Measurements from ENCODE around the gene RIN3. TPM values are rescaled to one million over a fixed set of nuclear protein-coding genes. Genes with fewer than 3 reads are reported as not detected.
A peak's percentile ranks its signal among the peaks of the same experiment; 100 is the strongest.
"Not testable (repeated sequence)": the region's sequence is repeated elsewhere in the genome, so short reads cannot be mapped to it uniquely, and the experiment has no call there.

Gene RIN3
- total and polyA plus RNA-seq, 8 donors = 13.8 to 54.8 (median 18.0) TPM

DNA sequence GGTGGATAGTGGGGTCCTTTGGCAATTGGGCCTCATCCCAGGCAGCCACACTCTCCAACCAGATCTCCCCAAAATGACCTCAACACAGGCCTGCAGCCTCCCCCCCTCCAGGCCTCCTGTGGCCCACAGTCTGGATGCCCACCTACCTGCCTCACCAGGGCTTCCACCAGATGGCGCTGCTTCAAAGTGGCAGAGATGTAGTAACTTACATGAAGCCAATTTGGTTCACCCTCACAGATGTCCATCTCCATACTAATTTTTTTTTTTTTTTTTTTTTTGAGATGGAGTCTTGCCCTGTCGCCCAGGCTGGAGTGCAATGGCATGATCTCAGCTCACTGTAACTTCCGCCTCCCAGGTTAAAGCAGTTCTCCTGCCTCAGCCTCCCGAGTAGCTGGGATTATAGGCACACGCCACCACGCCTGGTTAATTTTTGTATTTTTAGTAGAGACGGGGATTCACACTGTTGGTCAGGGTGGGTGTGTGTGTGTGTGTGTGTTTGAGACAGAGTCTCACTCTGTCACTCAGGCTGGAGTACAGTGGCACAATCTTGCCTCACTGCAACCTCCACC is 201.2 kb downstream of the RIN3 start:
- ATAC-seq (peak; percentile 84), DNase-seq (peak in 2 of 4 donors; percentile 79 to 87)
- not testable (repeated sequence) for H3K4me3 ChIP-seq, H3K4me1 ChIP-seq, H3K27ac ChIP-seq, H3K9me3 ChIP-seq, H3K27me3 ChIP-seq
- intact Hi-C loops (cut with DNase I) = loop anchor here (2.0 to 10.0 kb wide), 2 partner anchors 68 to 70 kb away; no protein-coding TSS in a partner anchor
- peaks cover 0 to 55% of the 10 kb centered on the region in 2 donors for H3K36me3 ChIP-seq
- peak; percentile 67 to 78 for TF ChIP-seq CTCF (IDR thresholded peaks at IDR 0.05)

GRCh38 chr14:92716131-92716530 is 202.6 kb downstream of the RIN3 start:
- H3K9me3 ChIP-seq = no peaks in the 10 kb centered on the region
- ATAC-seq (no peak), DNase-seq (no peak)
- intact Hi-C loops (cut with DNase I) = loop anchor here in 1 of 2 donors (10.0 kb wide), 1 partner anchor 69 kb away; no protein-coding TSS in a partner anchor
- no peak overlapping the region for H3K4me3 ChIP-seq
- H3K27ac ChIP-seq = no peak overlapping the region
- peaks cover 0 to 46% of the 10 kb centered on the region in 2 donors for H3K36me3 ChIP-seq
- no peak for TF ChIP-seq CTCF (IDR thresholded peaks at IDR 0.05)
- no peaks in the 10 kb centered on the region for H3K27me3 ChIP-seq
- H3K4me1 ChIP-seq = peaks cover 7 to 10% of the 10 kb centered on the region in 2 donors

DNA sequence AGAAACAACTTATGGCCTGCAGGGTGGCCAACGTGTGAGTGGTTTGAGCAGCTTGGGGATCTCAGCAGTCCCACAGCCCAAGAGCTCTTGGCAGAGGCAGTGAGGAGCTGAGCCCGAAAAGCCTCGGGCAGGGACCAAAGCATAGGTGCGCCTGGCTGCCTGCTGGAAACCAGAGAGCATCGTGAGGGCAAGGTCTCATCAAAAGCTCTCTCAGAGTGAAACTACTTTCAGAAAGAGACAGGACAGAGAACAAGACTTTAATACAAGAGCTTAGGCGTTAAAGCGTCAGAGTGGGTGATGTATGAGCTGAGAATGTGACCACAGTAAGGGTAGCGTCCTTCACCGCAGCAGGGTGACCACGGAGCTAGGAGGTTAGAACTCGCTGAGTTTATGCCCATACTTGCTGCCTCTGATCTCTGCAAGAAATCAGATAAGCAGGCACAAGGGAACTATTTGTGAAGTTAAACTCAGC is 204.0 kb downstream of the RIN3 start:
- H3K27ac ChIP-seq = no peak overlapping the region
- peaks cover 7 to 10% of the 10 kb centered on the region in 2 donors for H3K4me1 ChIP-seq
- no peak for DNase-seq
- peaks cover 0 to 34% of the 10 kb centered on the region in 2 donors for H3K36me3 ChIP-seq
- no peak overlapping the region for H3K4me3 ChIP-seq
- H3K9me3 ChIP-seq = no peaks in the 10 kb centered on the region
- H3K27me3 ChIP-seq = no peaks in the 10 kb centered on the region
- intact Hi-C loops (cut with DNase I) = loop anchor here in 1 of 2 donors (10.0 kb wide), 1 partner anchor 67 kb away; no protein-coding TSS in a partner anchor
- ATAC-seq = no peak
- no peak for TF ChIP-seq CTCF (IDR thresholded peaks at IDR 0.05)

GRCh38 chr14:92718664-92719063 is 205.1 kb downstream of the RIN3 start:
- intact Hi-C loops (cut with DNase I) = loop anchor here in 1 of 2 donors (10.0 kb wide), 1 partner anchor 66 kb away; no protein-coding TSS in a partner anchor
- DNase-seq (no peak), ATAC-seq (no peak)
- no peak for TF ChIP-seq CTCF (IDR thresholded peaks at IDR 0.05)
- H3K4me3 ChIP-seq = no peak overlapping the region
- no peak overlapping the region for H3K27ac ChIP-seq
- H3K36me3 ChIP-seq = peaks cover 0 to 24% of the 10 kb centered on the region in 2 donors
- no peaks in the 10 kb centered on the region for H3K9me3 ChIP-seq
- H3K27me3 ChIP-seq = no peaks in the 10 kb centered on the region
- peaks cover 7 to 15% of the 10 kb centered on the region in 2 donors for H3K4me1 ChIP-seq

- TF ChIP-seq CTCF (IDR thresholded peaks at IDR 0.05) = no peak
- H3K4me3 ChIP-seq = no peak overlapping the region
- H3K4me1 ChIP-seq = peaks cover 7 to 20% of the 10 kb centered on the region in 2 donors
- peak overlapping the region; percentile 0 to 27 for H3K27ac ChIP-seq
- intact Hi-C loops (cut with DNase I) = loop anchor here in 1 of 2 donors (10.0 kb wide), 1 partner anchor 65 kb away; no protein-coding TSS in a partner anchor
- peaks cover 0 to 16% of the 10 kb centered on the region in 2 donors for H3K36me3 ChIP-seq
- H3K9me3 ChIP-seq = no peaks in the 10 kb centered on the region
- DNase-seq (no peak), ATAC-seq (peak; percentile 21)
- H3K27me3 ChIP-seq = no peaks in the 10 kb centered on the region
Measured at GRCh38 chr14:92719421-92719820, 205.8 kb downstream of the RIN3 start.
